Stimulated activated CD4-positive, alpha-beta T cell treated with anti-CD3 and anti-CD28 coated beads, Interleukin-15, amount 100 ng/mL, for 48 hours (primary cell): ENCODE data around the gene SESN3.
A peak's percentile ranks its signal among the peaks of the same experiment; 100 is the strongest.
"Not testable (repeated sequence)": the region's sequence is repeated elsewhere in the genome, so short reads cannot be mapped to it uniquely, and the experiment has no call there.

Experiments
- DNase-seq, 2 donors: peaks; one replicate each; pipeline ENCODE4 v3.0.0-alpha.2; 2020; ENCODE audit warnings: low read depth in 2 of 2

SESN3 gene, protein sequence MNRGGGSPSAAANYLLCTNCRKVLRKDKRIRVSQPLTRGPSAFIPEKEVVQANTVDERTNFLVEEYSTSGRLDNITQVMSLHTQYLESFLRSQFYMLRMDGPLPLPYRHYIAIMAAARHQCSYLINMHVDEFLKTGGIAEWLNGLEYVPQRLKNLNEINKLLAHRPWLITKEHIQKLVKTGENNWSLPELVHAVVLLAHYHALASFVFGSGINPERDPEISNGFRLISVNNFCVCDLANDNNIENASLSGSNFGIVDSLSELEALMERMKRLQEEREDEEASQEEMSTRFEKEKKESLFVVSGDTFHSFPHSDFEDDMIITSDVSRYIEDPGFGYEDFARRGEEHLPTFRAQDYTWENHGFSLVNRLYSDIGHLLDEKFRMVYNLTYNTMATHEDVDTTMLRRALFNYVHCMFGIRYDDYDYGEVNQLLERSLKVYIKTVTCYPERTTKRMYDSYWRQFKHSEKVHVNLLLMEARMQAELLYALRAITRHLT

DNA sequence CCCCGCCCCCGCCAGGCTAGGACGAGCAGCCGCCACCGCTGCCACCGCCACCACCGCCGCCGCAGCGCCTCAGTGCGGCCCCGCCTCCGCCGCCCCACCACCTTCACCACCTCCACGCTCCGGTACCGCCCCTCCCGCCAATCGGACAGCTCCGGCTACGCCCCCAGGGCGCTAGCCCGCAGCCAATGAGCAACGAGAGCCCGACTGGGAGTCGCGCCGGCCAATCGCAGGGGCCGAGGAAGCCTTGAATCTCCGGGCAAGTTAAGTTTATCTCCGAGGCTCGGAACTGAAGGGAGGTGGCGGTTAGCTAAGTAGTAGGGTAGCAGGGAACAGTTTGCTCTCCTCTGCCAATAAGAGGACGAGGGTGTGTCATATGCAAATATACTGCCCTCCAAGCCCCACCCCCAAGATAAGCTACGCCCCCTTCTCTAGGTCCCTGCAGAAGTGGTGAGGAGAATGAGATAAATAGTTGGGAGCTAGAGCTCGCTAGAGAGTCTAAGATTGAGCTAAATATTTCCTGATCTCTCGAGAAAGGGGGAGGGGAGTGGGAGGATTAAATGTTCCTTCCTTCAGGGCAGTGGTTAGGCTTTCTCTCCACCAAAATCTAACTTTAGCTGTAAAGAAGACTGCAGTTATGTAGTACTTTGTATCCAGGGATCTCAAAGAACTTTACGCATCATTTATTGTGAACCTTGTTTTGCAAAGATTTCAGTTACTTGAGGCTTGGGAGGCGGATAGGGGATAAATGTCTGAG is at the start of gene SESN3:
SESN3 (minus strand) TSS at position 76 of the 754 bp plus-strand sequence. CDS start 342 bp downstream, outside the sequence.
- peak; percentile 96 to 98 for DNase-seq

DNA sequence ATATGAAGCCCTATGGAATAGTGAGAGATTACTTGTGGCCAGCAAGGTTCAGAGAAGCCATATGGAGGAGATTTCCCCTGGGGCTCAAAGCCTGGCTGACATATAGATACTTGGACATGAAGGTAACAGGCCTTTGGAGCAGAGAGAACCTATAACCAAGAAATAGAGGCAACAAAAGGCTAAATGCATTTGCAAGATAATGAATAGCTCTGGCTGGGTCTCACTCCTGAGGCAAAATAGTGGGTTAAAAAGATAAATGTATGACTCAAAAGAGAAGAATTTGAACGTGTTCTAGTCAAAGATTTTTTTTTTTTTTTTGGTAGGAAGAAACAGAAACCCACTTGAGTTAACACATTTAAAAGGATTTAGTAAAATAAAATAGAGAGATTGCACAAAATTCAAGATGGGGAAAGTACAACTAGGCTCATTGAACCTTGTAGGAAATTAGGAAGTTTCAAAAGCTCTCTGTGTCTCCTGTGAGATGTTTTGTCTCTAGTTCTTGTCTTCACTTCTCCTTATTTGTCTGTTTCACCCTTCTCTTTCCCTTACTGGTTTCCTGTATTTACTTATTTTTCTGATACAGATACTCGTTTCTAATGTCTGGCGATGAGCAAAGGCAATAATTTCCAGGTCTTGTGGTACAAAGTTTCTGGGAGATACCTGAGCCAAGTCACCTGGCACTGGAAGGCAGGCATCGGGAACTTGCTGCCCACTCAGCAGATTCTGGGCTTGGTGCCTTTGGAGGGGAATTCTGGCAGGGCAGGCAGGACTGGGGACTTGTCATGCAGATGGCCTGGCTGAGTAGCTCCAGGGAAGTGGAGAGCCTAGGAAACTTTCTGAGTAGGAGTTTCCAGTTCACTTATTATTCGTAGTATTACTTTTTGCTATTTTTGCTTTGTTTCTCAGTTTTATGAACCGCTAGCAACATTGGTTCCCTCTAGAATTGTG is 49.2 kb upstream of the SESN3 start:
- no peak for DNase-seq

DNA sequence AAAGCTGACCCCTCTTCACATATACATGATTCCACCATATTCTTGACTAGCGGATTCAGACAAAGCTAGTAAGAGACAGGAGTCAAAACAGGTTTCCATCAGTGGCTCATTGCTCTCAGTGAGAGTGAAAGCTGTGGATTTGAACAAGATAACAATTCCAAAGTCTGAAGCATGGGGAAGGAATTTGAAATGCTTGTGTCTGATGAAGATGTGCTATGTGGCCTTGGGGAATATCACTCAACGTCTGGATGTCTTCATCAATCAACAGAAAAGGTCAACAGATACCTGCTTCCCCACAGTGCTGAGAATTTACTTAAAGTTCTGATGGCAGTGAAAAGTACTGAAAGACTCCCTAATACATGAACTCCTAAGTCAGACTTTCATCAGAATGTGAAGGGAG is 46.9 kb upstream of the SESN3 start:
- no peak for DNase-seq

DNA sequence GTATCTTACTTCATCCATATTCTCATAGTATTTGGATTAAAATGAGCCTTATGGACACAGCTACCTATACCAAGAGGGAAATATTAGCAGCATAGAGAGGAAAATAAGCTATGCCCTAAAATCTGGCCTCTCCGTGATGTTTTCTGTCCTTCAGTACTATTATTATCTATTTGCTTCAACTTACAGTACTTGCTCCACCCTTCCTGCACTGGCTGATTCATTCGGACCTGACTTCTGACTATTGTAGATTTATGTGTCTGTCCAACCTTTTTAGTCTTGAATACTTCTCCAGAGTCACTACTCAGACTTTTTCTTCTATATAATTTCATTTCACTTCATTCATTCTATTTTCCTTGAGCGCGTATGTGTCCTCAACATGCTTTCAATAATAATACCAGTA is 45.1 kb upstream of the SESN3 start:
- no peak for DNase-seq

DNA sequence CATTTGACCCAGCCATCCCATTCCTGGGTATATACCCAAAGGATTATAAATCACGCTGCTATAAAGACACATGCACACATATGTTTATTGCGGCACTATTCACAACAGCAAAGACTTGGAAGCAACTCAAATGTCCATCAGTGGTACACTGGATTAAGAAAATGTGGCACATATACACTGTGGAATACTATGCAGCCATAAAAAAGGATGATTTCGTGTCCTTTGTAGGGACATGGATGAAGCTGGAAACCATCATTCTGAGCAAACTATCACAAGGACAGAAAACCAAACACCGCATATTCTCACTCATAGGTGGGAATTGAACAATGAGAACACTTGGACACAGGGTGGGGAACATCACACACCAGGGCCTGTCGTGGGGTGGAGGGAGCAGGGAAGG is 42.6 kb upstream of the SESN3 start:
- not testable (repeated sequence) for DNase-seq

DNA sequence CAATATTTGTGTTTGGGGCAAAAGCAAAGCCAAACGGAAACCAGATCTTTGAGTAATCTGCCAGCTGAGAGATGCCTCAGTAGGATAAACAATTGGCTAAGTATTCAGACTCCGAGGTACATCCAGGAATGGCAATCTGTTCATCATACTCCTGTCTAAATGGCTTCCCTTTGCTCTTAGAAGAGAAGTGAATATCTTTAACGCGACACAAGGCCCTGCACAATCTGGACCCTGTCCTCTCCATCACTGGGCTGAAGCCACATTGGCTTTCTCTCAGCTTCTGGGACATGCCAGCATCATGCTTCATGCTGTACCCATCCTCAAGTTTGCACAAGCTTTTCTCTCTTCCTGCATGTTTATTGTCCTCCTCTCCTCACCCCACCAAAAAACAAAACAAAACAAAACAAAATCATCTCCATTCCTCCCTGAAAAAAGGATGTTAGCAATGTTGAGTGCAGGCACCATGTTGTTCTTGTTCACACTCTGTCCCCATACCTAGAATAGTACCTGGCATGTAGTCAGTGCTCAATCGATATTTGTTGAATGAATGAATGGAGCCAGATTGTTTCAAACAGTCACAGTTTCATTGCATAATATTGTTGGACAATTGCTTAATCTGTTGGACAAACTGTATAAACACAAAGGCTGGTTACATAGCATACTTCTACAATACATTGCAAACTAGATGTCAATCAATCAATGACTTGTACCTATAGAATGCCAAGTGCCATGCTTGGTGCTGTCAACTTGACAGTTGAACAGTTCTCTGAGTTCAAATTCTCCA is 38.2 kb upstream of the SESN3 start:
- DNase-seq, result no peak

DNA sequence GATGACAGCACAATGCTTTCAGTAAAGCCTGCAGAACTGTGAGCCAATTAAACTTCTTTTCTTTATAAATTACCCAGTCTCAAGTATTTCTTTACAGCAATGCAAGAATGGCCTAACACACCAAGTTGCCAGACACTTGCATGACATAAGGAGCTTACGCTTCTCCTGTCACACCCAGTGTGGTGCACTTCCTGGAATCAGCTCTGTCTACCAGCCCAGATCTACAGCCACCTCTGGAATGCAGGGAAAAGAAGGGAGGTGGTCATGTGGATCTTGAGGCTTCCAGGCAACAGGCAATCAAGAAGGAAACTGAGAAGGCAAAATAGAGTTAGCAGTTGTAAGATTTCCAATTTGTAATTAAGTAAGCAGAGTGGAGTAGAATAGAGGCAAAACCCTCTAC is 37.4 kb upstream of the SESN3 start:
- no peak for DNase-seq

DNA sequence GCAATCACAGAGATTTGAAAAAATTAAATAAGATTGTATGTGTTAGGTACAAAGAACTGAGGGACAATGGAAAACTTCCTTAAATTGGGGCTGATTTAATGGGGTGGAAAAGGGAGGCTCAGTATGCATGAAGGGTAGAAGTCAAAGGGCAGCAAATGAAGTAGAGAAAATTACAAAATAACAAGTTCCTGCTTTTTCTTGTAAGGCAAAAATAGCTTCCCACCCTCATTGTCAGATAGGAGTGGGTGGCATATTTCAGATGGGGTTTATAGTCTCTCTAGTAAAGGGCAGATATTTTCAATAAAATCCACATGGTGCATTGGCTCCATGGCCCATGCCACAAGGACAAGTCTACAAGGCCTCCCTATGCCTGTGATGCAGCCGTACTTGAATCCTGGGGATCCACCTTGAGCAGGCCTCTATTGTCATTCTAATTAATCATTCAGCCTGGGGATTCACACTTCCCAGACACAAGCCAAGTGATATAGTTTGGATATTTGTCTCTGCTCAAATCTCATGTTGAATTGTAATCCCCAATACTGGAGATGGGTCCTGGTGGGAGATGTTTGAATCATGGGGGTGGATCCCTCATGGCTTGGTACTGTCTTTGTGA is 36.7 kb upstream of the SESN3 start:
- no peak for DNase-seq

DNA sequence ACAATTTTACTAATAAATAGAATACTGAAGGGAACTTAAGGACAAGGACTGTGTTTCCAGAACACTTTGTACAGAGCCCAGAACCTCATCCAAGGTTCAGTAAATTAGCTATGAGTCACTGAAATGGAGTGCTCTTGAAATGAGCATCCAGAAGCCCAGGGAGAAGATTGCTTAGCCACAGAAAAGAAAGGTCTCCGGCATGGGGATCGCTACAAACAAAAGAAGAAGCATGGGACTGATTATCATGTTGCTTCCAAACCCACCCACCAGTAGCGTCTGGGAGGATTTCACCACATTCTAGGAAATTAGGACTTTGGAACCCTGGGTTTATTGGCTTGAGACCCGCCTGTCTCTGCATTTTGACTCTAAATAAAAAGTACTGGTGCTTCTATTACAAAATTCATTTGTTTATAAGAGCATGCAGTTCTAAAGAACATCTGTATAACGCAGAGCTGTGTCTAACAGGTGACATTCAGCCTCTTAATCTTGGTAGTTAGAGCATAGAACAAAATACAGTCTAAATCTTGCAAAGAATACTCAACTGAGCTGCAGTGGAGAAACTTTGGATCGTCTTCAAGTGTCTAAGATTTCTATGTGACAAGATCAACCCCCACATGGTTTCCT is 35.9 kb upstream of the SESN3 start:
- DNase-seq, result no peak

DNA sequence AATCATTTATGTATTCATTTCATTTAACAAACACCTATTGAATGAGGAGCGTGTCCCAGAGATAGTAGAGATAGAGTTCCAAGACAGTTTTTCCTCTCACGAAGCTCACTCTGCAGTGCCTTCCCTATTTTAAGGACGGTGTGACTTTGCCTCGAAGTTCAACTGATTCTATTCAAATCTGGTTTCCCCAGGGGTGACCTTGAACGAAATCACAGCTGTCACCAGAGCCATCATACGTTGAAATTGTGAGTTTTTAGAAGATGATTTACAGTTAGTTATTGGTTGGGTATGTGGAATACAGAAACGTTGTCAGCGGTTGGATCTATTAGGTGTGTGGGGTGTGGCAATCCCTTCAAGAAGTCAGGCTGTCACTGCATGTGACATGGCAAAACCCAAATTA is 33.9 kb upstream of the SESN3 start:
- no peak for DNase-seq

DNA sequence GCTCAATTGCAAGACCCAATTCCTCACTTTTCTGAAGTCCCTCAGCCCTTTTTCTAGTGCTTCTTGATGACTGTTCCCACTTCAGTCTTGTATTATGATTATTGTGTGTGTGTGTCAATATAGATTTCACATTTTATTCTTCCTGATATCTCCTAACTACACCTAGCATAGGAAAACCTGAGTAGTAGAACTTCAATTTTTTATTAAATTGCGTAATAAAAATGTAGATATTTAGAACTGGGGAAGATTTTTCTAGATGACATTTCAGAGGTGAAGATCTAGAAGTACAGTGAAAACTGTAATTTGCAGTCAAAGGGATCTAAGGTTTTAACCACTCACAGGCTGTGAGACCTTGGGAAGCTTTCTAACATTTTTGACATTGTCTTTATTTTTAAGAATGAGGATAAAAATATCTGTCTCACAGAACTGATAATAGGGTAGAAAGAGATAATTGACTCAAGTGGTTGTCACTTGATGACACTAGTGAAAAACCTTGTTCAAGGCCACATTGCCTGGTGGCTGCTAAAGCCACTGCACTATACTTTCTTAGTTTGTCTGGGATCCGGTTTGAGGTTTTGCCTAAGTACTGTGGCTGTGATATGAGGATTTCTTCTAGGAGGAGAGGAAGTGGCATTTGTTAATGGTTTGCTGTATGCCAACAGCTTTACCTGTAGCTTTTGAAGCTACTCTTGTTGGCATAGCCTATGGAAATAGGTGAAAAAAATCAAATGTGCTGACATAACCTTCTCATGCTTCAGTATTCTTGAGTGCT is 32.2 kb upstream of the SESN3 start:
- no peak for DNase-seq

DNA sequence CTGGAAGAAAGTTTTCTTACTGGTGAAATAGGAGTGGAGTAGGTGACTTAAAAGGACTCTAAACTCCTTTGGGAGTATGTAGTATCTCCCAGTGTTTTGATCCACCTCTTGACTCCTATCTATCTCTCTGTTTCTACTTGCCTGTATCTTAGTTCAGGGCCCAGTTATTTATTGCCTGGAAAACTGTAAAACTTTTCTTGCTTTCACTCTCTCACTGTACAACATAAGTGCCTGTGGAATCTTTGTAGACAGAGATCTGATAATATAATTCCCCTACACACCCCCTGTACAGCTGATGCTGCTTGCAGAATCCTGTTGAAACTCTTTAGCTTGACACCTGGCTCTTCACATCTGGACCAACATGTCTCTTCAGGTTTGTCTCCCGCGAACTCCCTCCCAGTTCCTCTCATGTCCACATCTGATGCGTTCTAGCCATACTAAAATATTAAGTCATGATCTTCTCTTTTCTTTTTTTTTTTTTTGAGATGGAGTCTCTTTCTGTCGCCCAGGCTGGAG is 26.5 kb upstream of the SESN3 start:
- DNase-seq, result no peak

DNA sequence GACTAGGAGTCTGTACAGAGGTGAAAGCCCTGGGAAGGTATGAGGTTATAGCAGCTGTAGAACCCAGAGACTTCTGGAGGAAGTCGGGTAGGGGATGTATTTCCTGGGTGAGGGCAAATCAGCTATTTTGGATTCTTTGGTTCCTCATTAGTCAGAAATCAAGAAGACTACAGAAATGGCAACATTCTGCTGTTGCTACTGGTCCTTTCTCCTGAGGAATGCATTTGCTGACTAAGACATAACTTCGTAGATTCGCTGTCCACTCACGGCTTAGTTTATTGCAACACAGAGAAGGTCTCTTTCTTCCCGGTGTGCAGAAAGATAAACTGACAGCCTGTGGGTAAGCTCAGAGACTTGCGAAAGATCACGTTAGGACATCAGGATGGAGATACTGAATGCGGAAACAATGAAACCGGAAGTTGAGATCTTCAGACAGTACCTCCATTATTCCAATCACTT is 25.3 kb upstream of the SESN3 start:
- DNase-seq, result no peak

DNA sequence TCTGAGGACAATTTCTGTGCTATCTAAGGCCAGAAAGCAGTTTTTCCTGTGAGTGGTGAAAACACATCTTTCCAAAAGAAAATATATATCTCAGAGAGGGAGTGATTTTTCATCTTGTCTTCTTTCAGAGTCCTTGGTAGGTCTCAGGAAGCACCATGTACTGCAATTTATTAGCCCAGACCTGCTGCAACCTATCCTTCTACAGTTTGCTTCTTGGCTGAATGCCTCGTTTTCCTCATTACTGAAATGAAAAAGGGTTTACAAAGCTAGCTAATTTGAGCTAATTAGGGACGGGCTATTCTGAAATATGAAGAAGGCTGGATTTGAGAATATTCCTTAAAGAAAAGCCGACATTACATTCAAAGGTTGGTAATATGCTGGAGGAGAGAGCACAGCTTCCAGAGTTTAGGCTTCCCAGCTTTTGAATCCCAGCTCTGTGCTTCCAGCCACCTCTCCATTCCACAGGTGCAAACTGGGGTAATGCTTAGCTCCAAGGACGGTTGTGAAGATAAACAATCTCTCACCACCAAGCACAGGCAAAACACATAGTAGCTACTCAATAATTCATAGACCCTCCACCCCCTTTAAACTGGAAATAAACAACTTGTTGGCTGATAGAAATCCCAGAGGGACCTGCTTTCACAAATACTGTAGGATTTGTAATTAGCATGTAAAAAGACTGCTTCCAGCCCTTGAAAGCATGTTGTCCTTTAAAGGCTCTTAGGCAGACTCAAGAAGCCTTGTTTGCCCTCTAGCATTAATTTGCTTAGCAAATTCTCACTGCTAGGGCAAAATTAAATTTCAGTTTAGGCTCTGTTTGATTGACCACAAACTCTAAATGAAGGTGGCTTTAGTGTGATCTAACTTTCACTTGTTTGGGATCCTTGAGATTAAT is 24.5 kb upstream of the SESN3 start:
- DNase-seq, result no peak

DNA sequence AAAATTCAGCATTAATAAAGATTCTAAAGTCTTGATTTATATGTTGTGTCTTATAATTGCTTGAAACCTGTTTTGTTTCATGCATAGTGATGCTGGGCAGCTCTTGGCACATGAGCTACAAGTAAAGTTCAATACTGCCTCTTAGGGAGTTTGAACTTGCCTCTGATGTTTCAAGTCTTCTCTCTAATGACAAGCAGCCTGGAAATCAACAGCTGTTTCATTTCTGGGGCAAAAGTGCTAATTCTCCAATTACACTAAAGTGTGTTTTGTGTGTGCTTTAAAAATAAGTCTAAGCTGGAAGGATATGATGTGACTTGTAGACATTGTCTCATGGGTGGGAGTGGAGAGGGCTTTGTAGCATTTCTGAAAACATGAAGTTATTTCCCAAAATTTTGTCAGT is 23.7 kb upstream of the SESN3 start:
- no peak for DNase-seq

DNA sequence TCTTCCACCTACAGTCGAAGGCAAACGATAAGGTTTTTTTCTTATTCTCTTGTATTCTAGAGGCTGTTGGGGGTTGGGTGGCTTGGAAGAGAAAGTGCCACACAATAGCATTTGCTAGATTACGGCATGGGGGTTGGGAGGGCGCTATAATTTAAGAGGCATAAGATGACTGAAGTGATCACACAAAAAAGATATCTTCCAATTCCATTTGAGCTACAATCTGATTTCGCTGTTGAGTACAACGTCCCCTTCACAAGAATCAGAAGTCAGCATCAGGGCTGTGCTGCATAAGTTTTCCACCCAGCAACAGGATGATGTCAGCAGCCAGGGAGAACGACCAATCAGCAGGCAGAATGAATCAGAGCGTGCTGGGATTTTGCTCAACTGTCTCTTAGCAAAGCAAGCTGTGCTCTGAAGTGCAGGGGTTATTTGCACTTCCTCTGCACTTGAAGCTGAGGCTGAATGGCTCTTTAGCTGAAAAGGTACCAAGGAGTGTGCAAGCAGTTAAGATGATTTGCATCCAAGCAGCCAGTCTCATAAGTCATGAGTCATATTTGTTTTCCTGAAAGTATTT is 23.2 kb upstream of the SESN3 start:
- peak; percentile 71 to 76 for DNase-seq

DNA sequence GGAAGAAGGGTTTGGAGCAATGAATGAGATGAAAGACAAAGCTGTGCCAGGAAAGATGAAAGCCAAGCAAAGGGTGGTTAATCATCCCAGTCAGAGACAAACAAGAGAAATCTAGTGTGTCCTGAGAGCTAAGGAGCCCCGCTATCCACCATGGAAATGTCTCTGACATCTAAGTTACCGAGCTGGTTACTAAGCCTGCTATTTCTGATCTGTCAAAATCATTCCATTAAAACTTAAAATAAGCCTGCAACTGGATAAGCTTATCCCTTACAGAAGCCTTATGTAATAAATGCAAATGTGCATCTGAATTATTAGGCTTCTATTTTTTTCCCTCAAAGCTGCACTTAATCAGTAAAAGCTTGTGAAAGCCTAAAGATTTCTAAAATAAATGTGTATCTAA is 22.1 kb upstream of the SESN3 start:
- no peak for DNase-seq

DNA sequence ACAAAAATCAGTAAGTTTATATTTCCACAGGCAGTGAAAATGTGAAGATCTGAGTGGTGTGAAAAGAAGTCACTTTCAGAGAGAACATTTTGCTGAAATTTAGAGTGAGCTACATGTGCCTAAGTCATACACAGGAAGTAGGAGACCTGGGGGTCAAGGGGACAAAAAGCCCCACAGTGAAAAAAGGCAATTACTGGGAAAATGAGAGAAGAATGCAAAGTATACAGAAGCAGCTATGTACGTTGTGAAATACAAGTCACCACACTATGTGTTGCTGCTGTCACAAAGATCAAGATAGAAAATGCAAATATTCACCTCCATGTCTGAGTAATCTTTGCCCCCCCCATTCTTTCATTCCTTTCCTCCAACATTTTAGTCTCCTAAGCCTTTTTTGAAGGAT is 21.6 kb upstream of the SESN3 start:
- no peak for DNase-seq
